H9 (cell line): ENCODE data around the gene TPBG. TPM values are rescaled to one million over a fixed set of nuclear protein-coding genes. Genes with fewer than 3 reads are reported as not detected.

ENCODE experiments used
- DNase-seq: peaks from one replicate; pipeline ENCODE4 v3.0.0-alpha.2; 2017
- H2AFZ ChIP-seq: one replicate; pipeline ENCODE4 v1.6.1; 2013; ENCODE audit warnings: mild to moderate bottlenecking, low read length, control low read depth, moderate library complexity
- H2AK5ac ChIP-seq: 2 replicates; pipeline ENCODE4 v1.6.1; 2013; ENCODE audit warnings: low read length, control low read depth, mixed read lengths; ENCODE audit not compliant: insufficient read length
- H2BK120ac ChIP-seq: one replicate; pipeline ENCODE4 v1.6.1; 2013; ENCODE audit warnings: low read depth, mild to moderate bottlenecking, low read length, control low read depth, inconsistent platforms; ENCODE audit not compliant: poor library complexity, severe bottlenecking
- H2BK12ac ChIP-seq: 2 replicates; pipeline ENCODE4 v1.6.1; 2013; ENCODE audit warnings: low read length, control low read depth, mixed read lengths, low read depth; ENCODE audit not compliant: insufficient read length
- H2BK15ac ChIP-seq: 2 replicates; pipeline ENCODE4 v1.6.1; 2013; ENCODE audit warnings: low read depth, low read length, control low read depth
- H2BK20ac ChIP-seq: one replicate; pipeline ENCODE4 v1.6.1; 2013; ENCODE audit warnings: low read depth, mild to moderate bottlenecking, low read length, control low read depth, inconsistent platforms; ENCODE audit not compliant: poor library complexity, severe bottlenecking
- H2BK5ac ChIP-seq: 2 replicates; pipeline ENCODE4 v1.6.1; 2013; ENCODE audit warnings: low read length, control low read depth, mixed read lengths; ENCODE audit not compliant: insufficient read length
- H3K14ac ChIP-seq: 2 replicates; pipeline ENCODE4 v1.6.1; 2013; ENCODE audit warnings: low read length, control low read depth; ENCODE audit not compliant: insufficient read depth
- H3K18ac ChIP-seq: 2 replicates; pipeline ENCODE4 v1.6.1; 2013; ENCODE audit warnings: low read depth, mild to moderate bottlenecking, mixed read lengths, low read length, control low read depth; ENCODE audit not compliant: insufficient read length
- H3K23ac ChIP-seq: 2 replicates; pipeline ENCODE4 v1.6.1; 2013; ENCODE audit warnings: low read length, control low read depth, mixed read lengths, low read depth; ENCODE audit not compliant: insufficient read length
- H3K23me2 ChIP-seq: 2 replicates; pipeline ENCODE4 v1.6.1; 2013; ENCODE audit warnings: low read depth, mild to moderate bottlenecking, mixed read lengths, low read length, control low read depth; ENCODE audit not compliant: insufficient read length, poor library complexity, severe bottlenecking
- H3K27ac ChIP-seq: 2 replicates; pipeline ENCODE4 v1.5.1; 2013; ENCODE audit warnings: low read length, control low read depth, mixed read lengths, low read depth; ENCODE audit not compliant: insufficient read length
- H3K27me3 ChIP-seq: 2 replicates; pipeline ENCODE4 v1.6.1; 2013; ENCODE audit warnings: low read length, control low read depth, inconsistent platforms; ENCODE audit not compliant: insufficient read depth
- H3K4ac ChIP-seq: 2 replicates; pipeline ENCODE4 v1.6.1; 2013; ENCODE audit warnings: low read depth, mild to moderate bottlenecking, control low read depth, inconsistent platforms, low read length, moderate library complexity
- H3K4me1 ChIP-seq: 2 replicates; pipeline ENCODE4 v1.6.1; 2013; ENCODE audit warnings: low read length, control low read depth, inconsistent platforms; ENCODE audit not compliant: insufficient read depth
- H3K4me2 ChIP-seq: 2 replicates; pipeline ENCODE4 v1.6.1; 2013; ENCODE audit warnings: low read length, control low read depth, mixed read lengths; ENCODE audit not compliant: insufficient read length, insufficient read depth
- H3K56ac ChIP-seq: 2 replicates; pipeline ENCODE4 v1.6.1; 2013; ENCODE audit warnings: low read depth, mild to moderate bottlenecking, mixed read lengths, low read length, control low read depth; ENCODE audit not compliant: insufficient read length
- H3K79me1 ChIP-seq: 2 replicates; pipeline ENCODE4 v1.6.1; 2013; ENCODE audit warnings: low read depth, mild to moderate bottlenecking, moderate library complexity, low read length, control low read depth, inconsistent platforms; ENCODE audit not compliant: insufficient read depth, poor library complexity, severe bottlenecking
- H3K79me2 ChIP-seq: 2 replicates; pipeline ENCODE4 v1.6.1; 2013; ENCODE audit warnings: low read length, control low read depth, inconsistent platforms; ENCODE audit not compliant: insufficient read depth
- H3K9ac ChIP-seq: 2 replicates; pipeline ENCODE4 v1.6.1; 2013; ENCODE audit warnings: low read length, control low read depth, mixed read lengths; ENCODE audit not compliant: insufficient read length; ENCODE audit errors: extremely low read depth
- H3K9me3 ChIP-seq: one replicate; pipeline ENCODE4 v1.6.1; 2013; ENCODE audit warnings: low read depth, low read length, inconsistent platforms; ENCODE audit not compliant: control insufficient read depth
- H3T11ph ChIP-seq: one replicate; pipeline ENCODE4 v1.6.1; 2013; ENCODE audit warnings: mild to moderate bottlenecking, low read length, control low read depth, inconsistent platforms
- H4K20me1 ChIP-seq: one replicate; pipeline ENCODE4 v1.6.1; 2013; ENCODE audit not compliant: control insufficient read depth, insufficient read length, insufficient read depth
- H4K5ac ChIP-seq: 2 replicates; pipeline ENCODE4 v1.6.1; 2013; ENCODE audit warnings: low read depth, mild to moderate bottlenecking, mixed read lengths, low read length, control low read depth; ENCODE audit not compliant: insufficient read length
- H4K8ac ChIP-seq: replicated peaks from 2 replicates; pipeline ENCODE4 v1.6.1; 2013; ENCODE audit warnings: low read length, control low read depth, mixed read lengths, low read depth; ENCODE audit not compliant: insufficient read length
- H4K91ac ChIP-seq: 2 replicates; pipeline ENCODE4 v1.6.1; 2013; ENCODE audit warnings: low read depth, mild to moderate bottlenecking, moderate library complexity, mixed read lengths, low read length, control low read depth; ENCODE audit not compliant: insufficient read length
- H3K27ac Mint-ChIP-seq, 3 experiments: 2 replicates in 2 of 3; 3 replicates in 1 of 3; pipeline ENCODE4 v1.8.0; 2020 to 2021; ENCODE audit warnings: mixed read lengths in 3 of 3, mild to moderate bottlenecking in 1 of 3, moderate library complexity in 1 of 3
- H3K27me3 Mint-ChIP-seq: 2 replicates; pipeline ENCODE4 v1.8.0; 2021; ENCODE audit warnings: low read depth, mild to moderate bottlenecking, moderate library complexity, mixed read lengths
- H3K36me3 Mint-ChIP-seq, 3 experiments: 2 replicates in 2 of 3; 3 replicates in 1 of 3; pipeline ENCODE4 v1.8.0; 2020 to 2021; ENCODE audit warnings: low read depth in 3 of 3, mixed read lengths in 3 of 3; ENCODE audit not compliant: insufficient read depth in 1 of 3
- H3K4me1 Mint-ChIP-seq, 2 experiments: 2 replicates each; pipeline ENCODE4 v1.8.0; 2020; ENCODE audit warnings: mixed read lengths in 2 of 2
- H3K4me3 Mint-ChIP-seq, 2 experiments: 2 replicates in 1 of 2; 3 replicates in 1 of 2; pipeline ENCODE4 v1.8.0; 2020 to 2021; ENCODE audit warnings: mild to moderate bottlenecking in 2 of 2, mixed read lengths in 2 of 2, moderate library complexity in 1 of 2
- H3K9me3 Mint-ChIP-seq, 2 experiments: 2 replicates in 1 of 2; 3 replicates in 1 of 2; pipeline ENCODE4 v1.8.0; 2020; ENCODE audit warnings: mild to moderate bottlenecking in 2 of 2, mixed read lengths in 2 of 2, moderate library complexity in 1 of 2
- whole genome bisulfite sequencing: extraction: QIAGEN DNeasy Blood & Tissue Kit; methylation state at CpG from one replicate; pipeline ENCODE4 v1.1.7; 2013; ENCODE audit warnings: missing lambda C conversion rate, low lambda C conversion rate, mixed read lengths; ENCODE audit not compliant: insufficient read length; ENCODE audit errors: extremely low coverage; 5-methylcytosine and 5-hydroxymethylcytosine counted together
- total RNA-seq: library from RNA; stranded (reverse); gene quantifications from 2 replicates; pipeline ENCODE4 v1.2.1, GENCODE V29; 2021
- TF ChIP-seq, protein P1 (sequence below): fragments of 200-600 bp; sonication (generic); conservative IDR thresholded peaks from 3 replicates; pipeline ENCODE4 v1.8.0; 2021; ENCODE audit warnings: antibody characterized with exemption, mild to moderate bottlenecking

Gene TPBG
- total RNA-seq, 1 experiment from 2014 or later = 19.0 TPM

GRCh38 chr6:82360552-82360951, 3.1 kb upstream of the TPBG start:
- H3K4ac ChIP-seq = no peak overlapping the region
- no peak overlapping the region for H4K91ac ChIP-seq
- no peaks in the 10 kb centered on the region for H3K79me1 ChIP-seq
- no peak overlapping the region for H3K4me2 ChIP-seq
- H2AFZ ChIP-seq = no peak overlapping the region
- no peak for DNase-seq
- no peak overlapping the region for H2BK5ac ChIP-seq
- Mint-ChIP-seq H3K27me3 (peaks cover 11% of the 10 kb centered on the region), H3K4me3 (no peak overlapping the region), H3K9me3 (no peaks in the 10 kb centered on the region), H3K27ac (no peak overlapping the region), H3K36me3 (no peaks in the 10 kb centered on the region; a peak in 1 of 7 replicates), H3K4me1 (peaks cover 12 to 15% of the 10 kb centered on the region in 2 experiments)
- H2BK12ac ChIP-seq = no peak overlapping the region
- no peak overlapping the region for H2BK20ac ChIP-seq
- no peak overlapping the region for H4K5ac ChIP-seq
- TF ChIP-seq, protein P1, sequence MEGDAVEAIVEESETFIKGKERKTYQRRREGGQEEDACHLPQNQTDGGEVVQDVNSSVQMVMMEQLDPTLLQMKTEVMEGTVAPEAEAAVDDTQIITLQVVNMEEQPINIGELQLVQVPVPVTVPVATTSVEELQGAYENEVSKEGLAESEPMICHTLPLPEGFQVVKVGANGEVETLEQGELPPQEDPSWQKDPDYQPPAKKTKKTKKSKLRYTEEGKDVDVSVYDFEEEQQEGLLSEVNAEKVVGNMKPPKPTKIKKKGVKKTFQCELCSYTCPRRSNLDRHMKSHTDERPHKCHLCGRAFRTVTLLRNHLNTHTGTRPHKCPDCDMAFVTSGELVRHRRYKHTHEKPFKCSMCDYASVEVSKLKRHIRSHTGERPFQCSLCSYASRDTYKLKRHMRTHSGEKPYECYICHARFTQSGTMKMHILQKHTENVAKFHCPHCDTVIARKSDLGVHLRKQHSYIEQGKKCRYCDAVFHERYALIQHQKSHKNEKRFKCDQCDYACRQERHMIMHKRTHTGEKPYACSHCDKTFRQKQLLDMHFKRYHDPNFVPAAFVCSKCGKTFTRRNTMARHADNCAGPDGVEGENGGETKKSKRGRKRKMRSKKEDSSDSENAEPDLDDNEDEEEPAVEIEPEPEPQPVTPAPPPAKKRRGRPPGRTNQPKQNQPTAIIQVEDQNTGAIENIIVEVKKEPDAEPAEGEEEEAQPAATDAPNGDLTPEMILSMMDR = no peak
- no peak overlapping the region for H2BK15ac ChIP-seq
- WGBS = no CpG with 5 or more reads among the region's 2 CpGs
- H3K9ac ChIP-seq = no peak overlapping the region
- H2BK120ac ChIP-seq = no peak overlapping the region
- no peak overlapping the region for H3K27ac ChIP-seq
- no peak overlapping the region for H3K56ac ChIP-seq
- no peaks in the 10 kb centered on the region for H4K20me1 ChIP-seq
- H4K8ac ChIP-seq = no peak overlapping the region
- no peaks in the 10 kb centered on the region for H3K27me3 ChIP-seq
- H3K23ac ChIP-seq = no peak overlapping the region
- H3K18ac ChIP-seq = no peak overlapping the region
- no peaks in the 10 kb centered on the region for H3K9me3 ChIP-seq
- peaks cover 11% of the 10 kb centered on the region for H3K23me2 ChIP-seq
- H2AK5ac ChIP-seq = no peak overlapping the region
- no peaks in the 10 kb centered on the region; the same call in 1 of the 2 replicates for H3K79me2 ChIP-seq
- no peak overlapping the region for H3T11ph ChIP-seq
- H3K4me1 ChIP-seq = peaks cover under 1% of the 10 kb centered on the region; the same call in 1 of the 2 replicates
- no peak overlapping the region for H3K14ac ChIP-seq
